WTC11 (cell line): ENCODE data around the gene LHFPL4. TPM values are rescaled to one million over a fixed set of nuclear protein-coding genes. Genes with fewer than 3 reads are reported as not detected.

ENCODE experiments used
- ATAC-seq: fragments of 200-7000 bp; cut with Tn5 transposase; 2 replicates; pipeline ENCODE4 v1.10.0; 2021; ENCODE audit warnings: mild to moderate bottlenecking, moderate library complexity
- CTCF ChIA-PET: fragments of 300-600 bp; sonication (Branson Sonifier 250); formaldehyde crosslinking; loops from one replicate; lab custom pipeline; 2021; ENCODE audit warnings: antibody characterized with exemption; lab: Charles Lee
- POLR2A ChIA-PET: fragments of 350-600 bp; sonication (Branson Sonifier 250); formaldehyde crosslinking; loops from one replicate; lab custom pipeline; 2021; ENCODE audit warnings: antibody characterized with exemption; lab: Charles Lee
- DNase-seq: peaks from one replicate; pipeline ENCODE4 v3.0.0; 2021; ENCODE audit warnings: low spot score
- H3K27ac Mint-ChIP-seq: 2 replicates; pipeline ENCODE4 v1.8.0; 2021; ENCODE audit warnings: mixed read lengths
- H3K27me3 Mint-ChIP-seq: 2 replicates; pipeline ENCODE4 v1.8.0; 2021; ENCODE audit warnings: low read depth, mild to moderate bottlenecking, moderate library complexity, mixed read lengths
- H3K36me3 Mint-ChIP-seq: 2 replicates; pipeline ENCODE4 v1.8.0; 2021; ENCODE audit warnings: mixed read lengths
- H3K4me1 Mint-ChIP-seq: 2 replicates; pipeline ENCODE4 v1.8.0; 2022; ENCODE audit warnings: mixed read lengths
- H3K4me3 Mint-ChIP-seq: 2 replicates; pipeline ENCODE4 v1.8.0; 2021; ENCODE audit warnings: mild to moderate bottlenecking, moderate library complexity, mixed read lengths
- H3K9me3 Mint-ChIP-seq: 2 replicates; pipeline ENCODE4 v1.8.0; 2021; ENCODE audit warnings: mixed read lengths
- CTCF ChIP-seq: fragments of 200-600 bp; IDR thresholded peaks from 2 replicates; pipeline ENCODE4 v1.8.0; 2022; ENCODE audit warnings: antibody characterized with exemption
- E2F1 ChIP-seq: sonication (generic); formaldehyde crosslinking; IDR thresholded peaks from 2 replicates; pipeline ENCODE4 v1.8.0; 2022; ENCODE audit warnings: mild to moderate bottlenecking, missing genetic modification reagents
- ESRRA ChIP-seq: sonication (generic); formaldehyde crosslinking; IDR thresholded peaks from 2 replicates; pipeline ENCODE4 v1.8.1; 2022; ENCODE audit warnings: mild to moderate bottlenecking, missing genetic modification reagents, borderline replicate concordance
- HMGXB4 ChIP-seq: sonication (generic); formaldehyde crosslinking; IDR thresholded peaks from 2 replicates; pipeline ENCODE4 v1.8.1; 2023; ENCODE audit warnings: mild to moderate bottlenecking, moderate library complexity, missing genetic modification reagents
- IRF2 ChIP-seq: sonication (generic); formaldehyde crosslinking; IDR thresholded peaks from 2 replicates; pipeline ENCODE4 v1.8.0; 2022; ENCODE audit warnings: low read depth, missing genetic modification reagents, borderline replicate concordance
- NFYB ChIP-seq: sonication (generic); formaldehyde crosslinking; conservative IDR thresholded peaks from 2 replicates; pipeline ENCODE4 v1.8.0; 2022; ENCODE audit warnings: low read depth, missing genetic modification reagents
- PRDM15 ChIP-seq: sonication (generic); formaldehyde crosslinking; IDR thresholded peaks from 2 replicates; pipeline ENCODE4 v1.8.0; 2022; ENCODE audit warnings: missing genetic modification reagents
- PREB ChIP-seq: sonication (generic); formaldehyde crosslinking; IDR thresholded peaks from 2 replicates; pipeline ENCODE4 v1.8.1; 2022; ENCODE audit warnings: mild to moderate bottlenecking, missing genetic modification reagents, moderate library complexity, borderline replicate concordance
- TP53 ChIP-seq: sonication (generic); formaldehyde crosslinking; IDR thresholded peaks from 2 replicates; pipeline ENCODE4 v1.8.1; 2023; ENCODE audit warnings: mild to moderate bottlenecking, missing genetic modification reagents
- ZBTB21 ChIP-seq: sonication (generic); formaldehyde crosslinking; IDR thresholded peaks from 2 replicates; pipeline ENCODE4 v1.8.1; 2023; ENCODE audit warnings: mild to moderate bottlenecking, missing genetic modification reagents, borderline replicate concordance
- ZBTB43 ChIP-seq: sonication (generic); formaldehyde crosslinking; IDR thresholded peaks from 2 replicates; pipeline ENCODE4 v1.8.1; 2023; ENCODE audit warnings: mild to moderate bottlenecking, missing genetic modification reagents
- ZNF121 ChIP-seq: sonication (generic); formaldehyde crosslinking; IDR thresholded peaks from 2 replicates; pipeline ENCODE4 v1.8.0; 2023; ENCODE audit warnings: missing genetic modification reagents
- ZNF281 ChIP-seq: sonication (generic); formaldehyde crosslinking; IDR thresholded peaks from 2 replicates; pipeline ENCODE4 v1.8.0; 2023; ENCODE audit warnings: mild to moderate bottlenecking, missing genetic modification reagents
- ZNF512 ChIP-seq: sonication (generic); formaldehyde crosslinking; IDR thresholded peaks from 2 replicates; pipeline ENCODE4 v1.8.1; 2022; ENCODE audit warnings: missing genetic modification reagents, borderline replicate concordance
- total RNA-seq: library from RNA; stranded (reverse); gene quantifications from 3 replicates; pipeline ENCODE4 v1.2.3, GENCODE V29; 2021

Gene LHFPL4
- total RNA-seq, 1 experiment from 2014 or later: 24.4 TPM

- TF ChIP-seq CTCF (peak; percentile 91), TP53 (CRISPR knock-in tag) (no peak; the same call in 1 of the 2 replicates), ZNF121 (CRISPR knock-in tag) (no peak), PREB (CRISPR knock-in tag) (no peak), ZNF512 (CRISPR knock-in tag) (no peak), HMGXB4 (CRISPR knock-in tag) (peak; percentile 75), ESRRA (no peak), ZBTB21 (CRISPR knock-in tag) (peak; percentile 37; the same call in 1 of the 2 replicates), IRF2 (CRISPR knock-in tag) (no peak), NFYB (no peak)
These were observed 53.2 kb downstream of the LHFPL4 start (continued) for GRCh38 chr3:9500108-9501050.

GRCh38 chr3:9499455-9500107, 54.0 kb downstream of the LHFPL4 start:
- TF ChIP-seq ZNF512 (CRISPR knock-in tag) (no peak), E2F1 (CRISPR knock-in tag) (no peak), ZNF281 (peak; percentile 25; the same call in 1 of the 2 replicates), PRDM15 (peak; percentile 91), ZBTB43 (no peak)
- TF ChIP-seq, all 79 proteins: peak for 2
- ATAC-seq: peak; percentile 11
- Mint-ChIP-seq H3K4me3 (peak overlapping the region; percentile 86), H3K9me3 (no peaks in the 10 kb centered on the region), H3K4me1 (peaks cover 11% of the 10 kb centered on the region), H3K36me3 (no peaks in the 10 kb centered on the region), H3K27ac (no peak overlapping the region), H3K27me3 (peaks cover 58% of the 10 kb centered on the region)
- ChIA-PET POLR2A (interaction anchor here (0.6 to 1.0 kb wide), 2 partner anchors 49 to 64 kb away, joined by 3 read pairs; no protein-coding TSS in a partner anchor), CTCF (interaction anchor here (0.6 to 7.4 kb wide), 6 partner anchors 80 to 231 kb away, joined by 3 to 162 read pairs (median 6); partner anchors contain the start of gene BRPF1)
- no peak for DNase-seq
